ENCODE measurements around the gene EYS.
"Not testable (repeated sequence)": the region's sequence is repeated elsewhere in the genome, so short reads cannot be mapped to it uniquely, and the experiment has no call there.

Gene EYS

DNA sequence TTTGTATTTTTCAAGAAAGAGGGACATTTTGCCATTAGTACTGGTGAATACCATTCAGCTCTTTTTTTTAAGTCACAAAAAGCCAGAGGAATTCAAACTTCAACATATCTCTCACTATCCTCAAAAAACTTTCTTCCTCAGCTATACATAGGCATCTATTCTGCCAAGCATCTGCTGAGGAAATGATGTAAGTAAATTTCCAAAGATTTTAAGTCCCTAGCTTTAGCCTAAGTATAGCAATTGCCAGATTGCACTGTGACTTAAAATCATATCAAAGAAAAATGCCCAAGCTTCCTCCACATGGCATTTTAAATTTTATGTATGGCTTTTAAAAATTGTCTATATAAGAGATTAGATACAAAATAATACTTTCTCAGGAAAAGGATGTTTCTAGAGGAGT is 237.4 kb downstream of the EYS start:
- in situ Hi-C loops (cut with HindIII; ENCODE audit: low sequenced_read_pairs), result no loop called here

DNA sequence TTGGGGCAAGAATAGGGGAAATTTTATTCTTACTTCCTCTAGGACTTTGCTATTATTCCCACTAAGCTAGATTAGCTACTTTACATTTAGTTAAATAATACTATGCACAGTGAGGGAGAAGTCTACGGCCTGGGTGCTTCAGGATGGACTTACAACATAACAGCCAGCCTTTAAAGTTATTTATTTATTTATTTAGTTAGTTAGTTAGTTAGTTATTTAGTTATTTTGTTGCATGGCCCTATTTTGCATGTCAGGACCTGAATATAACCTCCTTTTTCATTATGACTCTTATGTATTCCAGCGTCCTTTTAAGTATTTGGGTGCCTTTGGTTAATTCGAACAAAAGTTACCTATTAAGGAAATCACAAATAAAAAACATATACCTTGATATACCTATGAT is 238.7 kb downstream of the EYS start:
- in situ Hi-C loops (cut with HindIII; ENCODE audit: low sequenced_read_pairs), result no loop called here

- in situ Hi-C loops (cut with HindIII; ENCODE audit: low sequenced_read_pairs), result no loop called here
These were observed 245.9 kb downstream of the EYS start for GRCh38 chr6:65461121-65461520.

GRCh38 chr6:65452333-65452732 is 254.7 kb downstream of the EYS start:
- in situ Hi-C loops (cut with HindIII; ENCODE audit: low sequenced_read_pairs), result no loop called here

- in situ Hi-C loops (cut with HindIII; ENCODE audit: low sequenced_read_pairs), result no loop called here
These were observed 256.6 kb downstream of the EYS start for GRCh38 chr6:65450451-65450850.

- in situ Hi-C loops (cut with HindIII; ENCODE audit: low sequenced_read_pairs), result no loop called here
These were observed 257.1 kb downstream of the EYS start for GRCh38 chr6:65449926-65450325.

DNA sequence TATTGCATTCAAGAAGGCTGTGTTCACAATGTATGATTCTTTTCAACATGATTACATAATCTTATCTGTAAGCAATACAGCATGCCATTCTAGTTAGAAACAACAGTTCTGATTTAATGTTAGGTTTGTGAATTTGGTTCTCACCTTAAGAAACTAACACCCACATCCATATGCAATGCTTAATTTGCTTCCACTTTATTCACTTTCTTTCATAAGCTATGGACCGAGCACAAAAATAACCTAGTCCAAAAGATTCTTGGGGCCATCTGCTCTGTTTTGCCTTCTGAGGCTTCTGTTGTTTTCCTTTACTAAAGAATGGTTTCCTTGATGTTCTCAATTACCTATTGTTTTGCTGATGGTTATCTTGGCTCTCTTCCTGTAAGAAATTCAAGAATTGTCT is 258.2 kb downstream of the EYS start:
- in situ Hi-C loops (cut with HindIII; ENCODE audit: low sequenced_read_pairs), result no loop called here

- in situ Hi-C loops (cut with HindIII; ENCODE audit: low sequenced_read_pairs), result no loop called here
These were observed 270.7 kb downstream of the EYS start for GRCh38 chr6:65436281-65436680.

DNA sequence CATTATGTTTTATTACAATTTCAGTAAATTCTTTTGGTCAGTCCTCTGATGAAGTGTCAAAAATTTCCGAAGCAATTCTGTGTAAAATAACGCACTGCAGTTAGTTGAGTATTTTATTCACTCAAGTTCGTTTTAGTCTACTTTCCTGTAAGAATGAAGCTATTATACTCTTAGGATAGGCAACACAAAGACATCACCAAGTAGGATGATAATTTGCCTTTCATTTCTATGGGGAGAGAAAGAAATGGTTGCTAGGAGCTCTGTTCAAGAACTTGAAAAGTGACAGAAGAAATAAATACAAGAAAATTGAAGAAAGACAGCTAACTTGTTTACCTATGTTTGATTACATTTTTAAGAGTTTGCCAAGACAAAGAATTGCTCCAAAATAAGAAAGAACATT is 290.4 kb downstream of the EYS start:
- in situ Hi-C loops (cut with HindIII; ENCODE audit: low sequenced_read_pairs), result no loop called here

GRCh38 chr6:65410309-65410708 is 296.7 kb downstream of the EYS start:
- in situ Hi-C loops (cut with HindIII; ENCODE audit: low sequenced_read_pairs), result no loop called here

DNA sequence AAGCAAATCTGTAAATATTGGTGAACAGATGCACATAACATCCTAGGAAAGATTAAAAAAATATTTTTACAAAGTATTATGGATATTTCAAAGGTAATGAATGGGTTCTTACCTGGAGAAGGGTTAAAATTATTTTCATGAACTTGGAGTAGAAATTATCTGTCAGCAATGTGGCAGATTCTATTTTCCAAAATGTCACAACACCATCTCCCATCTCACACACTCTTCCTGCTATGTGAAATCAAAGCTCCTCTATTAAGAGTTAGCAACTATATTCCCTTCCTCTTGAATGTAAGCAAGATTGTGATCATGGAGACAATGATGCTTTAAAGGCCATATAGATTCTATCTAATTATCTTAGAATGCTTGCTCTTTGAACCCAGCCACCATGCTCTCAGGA is 304.5 kb downstream of the EYS start:
- in situ Hi-C loops (cut with HindIII; ENCODE audit: low sequenced_read_pairs), result no loop called here

GRCh38 chr6:65399355-65400084 is 307.5 kb downstream of the EYS start:
- in situ Hi-C loops (cut with HindIII; ENCODE audit: low sequenced_read_pairs), result no loop called here

DNA sequence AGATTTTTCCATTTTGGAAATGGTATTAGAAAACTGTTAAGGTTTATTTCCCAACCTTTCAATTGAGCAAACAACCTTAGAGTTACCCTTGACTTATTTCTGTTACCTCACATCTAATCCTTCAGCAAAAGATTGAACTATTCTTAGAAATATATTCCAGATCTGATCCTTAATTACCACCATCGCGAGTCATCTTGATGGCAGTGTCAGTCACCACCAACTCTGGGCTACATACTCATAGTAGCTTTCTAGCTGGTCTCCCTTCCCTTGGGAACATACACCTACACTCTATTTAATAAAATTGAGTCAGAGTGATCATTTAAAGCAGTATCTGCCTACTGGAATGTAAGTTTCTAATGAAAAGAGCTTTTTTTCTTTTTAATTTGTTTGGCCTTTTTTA is 308.2 kb downstream of the EYS start:
- in situ Hi-C loops (cut with HindIII; ENCODE audit: low sequenced_read_pairs), result no loop called here

- in situ Hi-C loops (cut with HindIII; ENCODE audit: low sequenced_read_pairs), result no loop called here
These were observed 356.5 kb downstream of the EYS start for GRCh38 chr6:65350530-65350929.

DNA sequence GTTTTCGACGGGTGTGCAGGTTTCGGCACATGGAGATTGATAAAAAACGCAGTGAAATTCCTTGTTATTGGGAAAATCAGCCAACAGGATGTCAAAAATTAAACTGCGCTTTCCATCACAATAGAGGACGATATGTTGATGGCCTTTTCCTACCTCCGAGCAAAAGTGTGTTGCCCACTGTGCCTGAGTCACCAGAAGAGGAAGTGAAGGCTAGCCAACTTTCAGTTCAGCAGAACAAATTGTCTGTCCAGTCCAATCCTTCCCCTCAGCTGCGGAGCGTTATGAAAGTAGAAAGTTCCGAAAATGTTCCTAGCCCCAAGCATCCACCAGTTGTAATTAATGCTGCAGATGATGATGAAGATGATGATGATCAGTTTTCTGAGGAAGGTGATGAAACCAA is 404.4 kb downstream of the EYS start:
- in situ Hi-C loops (cut with HindIII; ENCODE audit: low sequenced_read_pairs), result not testable (repeated sequence)

- in situ Hi-C loops (cut with HindIII; ENCODE audit: low sequenced_read_pairs), result no loop called here
These were observed 407.8 kb downstream of the EYS start for GRCh38 chr6:65299236-65299635.

DNA sequence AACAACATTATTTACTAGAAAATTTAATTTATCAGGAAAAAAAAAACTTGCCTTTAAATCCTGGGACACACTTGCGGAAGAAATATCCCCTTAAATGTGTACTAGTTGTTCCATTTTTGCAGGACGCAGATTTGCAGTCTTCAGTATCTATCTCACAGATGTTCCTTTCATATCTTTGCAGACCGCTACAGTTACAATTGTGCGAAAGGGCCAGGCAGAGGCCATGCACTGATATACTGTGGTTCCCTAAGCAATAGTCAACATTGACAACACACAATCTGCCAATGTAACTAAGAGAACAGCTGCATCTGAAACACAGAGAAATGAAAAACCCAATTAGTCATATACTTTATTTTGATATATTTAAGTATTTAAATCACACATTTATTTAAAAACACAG is 411.2 kb downstream of the EYS start:
- in situ Hi-C loops (cut with HindIII; ENCODE audit: low sequenced_read_pairs), result no loop called here

- in situ Hi-C loops (cut with HindIII; ENCODE audit: low sequenced_read_pairs), result no loop called here
These were observed 417.5 kb downstream of the EYS start for GRCh38 chr6:65289491-65289890.

DNA sequence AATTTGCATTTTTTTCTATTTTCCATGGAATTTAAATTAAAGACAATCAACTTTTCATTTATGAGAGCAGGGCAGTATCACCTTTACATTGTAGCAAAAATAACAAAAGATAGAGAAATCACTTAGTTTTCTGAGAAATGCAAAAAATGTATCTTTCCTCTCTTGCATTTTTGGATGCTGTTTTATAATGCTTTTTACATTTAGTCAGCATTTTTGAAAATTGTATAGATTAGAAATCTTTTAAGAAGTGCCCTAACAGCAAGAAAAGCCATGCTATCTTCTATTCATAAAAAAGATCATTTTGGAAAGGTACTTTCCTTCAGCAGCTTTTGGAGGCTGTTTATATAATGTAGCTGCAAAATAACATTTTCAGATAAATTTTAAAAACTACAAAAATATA is 421.8 kb downstream of the EYS start:
- in situ Hi-C loops (cut with HindIII; ENCODE audit: low sequenced_read_pairs), result no loop called here

- in situ Hi-C loops (cut with HindIII; ENCODE audit: low sequenced_read_pairs), result no loop called here
These were observed 427.0 kb downstream of the EYS start for GRCh38 chr6:65280060-65280459.

DNA sequence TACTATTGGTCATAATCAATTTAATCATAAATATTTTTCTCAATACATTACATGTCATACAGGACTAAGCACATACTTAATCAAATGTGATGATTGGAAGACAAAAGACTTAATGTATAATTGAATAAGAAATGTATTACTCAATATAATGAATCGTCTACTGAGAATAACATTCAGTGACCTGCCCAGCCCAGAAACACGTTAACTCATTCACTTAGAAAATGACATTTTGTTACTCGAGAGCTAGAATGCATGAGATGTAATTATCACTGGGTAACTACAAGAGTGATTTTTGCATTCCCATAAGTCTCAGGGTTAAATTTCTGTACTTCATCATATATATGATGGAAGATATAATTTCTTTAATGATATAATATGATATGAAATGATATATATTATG is 444.8 kb downstream of the EYS start:
- in situ Hi-C loops (cut with HindIII; ENCODE audit: low sequenced_read_pairs), result no loop called here

GRCh38 chr6:65259982-65260381 is 447.0 kb downstream of the EYS start:
- in situ Hi-C loops (cut with HindIII; ENCODE audit: low sequenced_read_pairs), result no loop called here

DNA sequence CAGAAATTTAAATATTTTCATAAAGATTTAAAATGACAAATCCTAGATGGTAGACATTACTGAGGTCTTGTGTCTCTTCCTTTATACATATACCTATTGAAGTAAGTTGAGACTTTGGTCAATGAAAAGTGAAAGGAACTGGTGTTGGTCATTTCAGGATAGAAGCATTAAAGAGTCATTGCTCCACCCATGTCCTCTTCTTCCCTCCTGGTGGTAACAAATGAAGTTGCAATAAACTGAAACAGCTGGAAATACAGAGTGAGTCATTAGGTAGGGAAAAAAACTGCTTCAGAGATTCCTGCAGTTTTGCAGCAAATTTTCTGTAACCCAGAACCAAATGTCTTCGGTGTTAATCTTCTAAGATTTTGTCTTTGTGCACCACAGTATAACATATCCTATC is 448.0 kb downstream of the EYS start:
- in situ Hi-C loops (cut with HindIII; ENCODE audit: low sequenced_read_pairs), result no loop called here
